Cardiac septum (tissue), 1 donor: ENCODE results near the gene ACTA1. TPM values are rescaled to one million over a fixed set of nuclear protein-coding genes. Genes with fewer than 3 reads are reported as not detected.
"Not testable (repeated sequence)": the region's sequence is repeated elsewhere in the genome, so short reads cannot be mapped to it uniquely, and the experiment has no call there.

ENCODE experiments used
- DNase-seq: peaks from one replicate; pipeline ENCODE4 v3.0.0-alpha.2; 2020; ENCODE audit warnings: low spot score
- intact Hi-C: fragments of 100-400 bp; cut with DNase I; formaldehyde crosslinking; loops from one replicate; pipeline ENCODE4 v1.14.0; 2022
- total RNA-seq: library from RNA; stranded (reverse); fragmentation: NEBNext Ultra II Directional; extraction: Animal tissue kit (Norgen Biotek cat#: 25700); gene quantifications from one replicate; pipeline ENCODE4 v1.2.1, GENCODE V29; 2021
- donor health status: DM: no; HTN: no; CAD: no.

ACTA1 gene
- total RNA-seq, 1 donor from 2014 or later, result 14,709 TPM

DNA sequence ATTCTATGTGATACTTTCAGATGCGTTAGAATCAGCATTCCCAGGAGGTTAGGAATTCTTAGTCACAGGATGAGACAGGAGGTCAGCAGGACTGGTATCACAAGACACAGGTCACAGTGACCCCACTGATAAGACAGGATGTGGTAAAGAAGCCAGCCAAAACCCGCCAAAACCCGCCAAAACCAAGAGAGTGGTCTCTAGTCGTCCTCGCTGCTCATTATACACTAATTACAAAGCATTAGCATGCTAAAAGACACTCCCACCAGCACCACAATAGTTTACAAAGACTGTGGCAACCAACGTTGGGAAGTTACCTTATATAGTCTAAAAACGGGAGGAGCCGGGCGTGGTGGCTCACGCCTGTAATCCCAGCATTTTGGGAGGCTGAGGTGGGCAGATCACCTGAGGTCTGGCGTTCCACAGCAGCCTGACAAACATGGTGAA, 13.9 kb upstream of the ACTA1 start:
- intact Hi-C loops, result no loop called here
- DNase-seq, result no peak

- DNase-seq, result no peak
- intact Hi-C loops, result no loop called here
Observed at GRCh38 chr1:229445828-229446227, 11.9 kb upstream of the ACTA1 start.

GRCh38 chr1:229440851-229441537, 7.1 kb upstream of the ACTA1 start:
- no peak for DNase-seq
- intact Hi-C loops, result no loop called here

- DNase-seq, result no peak
- intact Hi-C loops, result no loop called here
Observed at GRCh38 chr1:229438021-229438420, 4.1 kb upstream of the ACTA1 start.

DNA sequence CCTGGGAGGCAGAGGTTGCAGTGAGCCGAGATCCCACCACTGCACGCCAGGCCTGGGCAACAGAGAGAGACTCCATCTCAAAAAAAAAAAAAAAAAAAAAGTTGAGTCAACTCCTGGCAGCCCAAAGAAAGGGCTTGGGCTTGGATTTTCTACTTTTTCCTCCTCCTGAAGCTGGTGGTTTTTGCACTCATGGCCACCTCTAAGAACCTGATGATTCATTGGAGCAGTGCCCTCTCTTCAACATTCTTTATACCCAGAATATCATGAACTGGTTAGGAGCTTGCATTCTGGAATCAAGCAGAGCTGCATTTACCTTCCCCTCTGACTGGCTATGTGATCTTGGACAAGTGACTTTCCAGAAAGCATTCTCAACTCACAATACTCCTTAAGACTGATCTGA, 3.5 kb upstream of the ACTA1 start:
- intact Hi-C loops, result no loop called here

DNA sequence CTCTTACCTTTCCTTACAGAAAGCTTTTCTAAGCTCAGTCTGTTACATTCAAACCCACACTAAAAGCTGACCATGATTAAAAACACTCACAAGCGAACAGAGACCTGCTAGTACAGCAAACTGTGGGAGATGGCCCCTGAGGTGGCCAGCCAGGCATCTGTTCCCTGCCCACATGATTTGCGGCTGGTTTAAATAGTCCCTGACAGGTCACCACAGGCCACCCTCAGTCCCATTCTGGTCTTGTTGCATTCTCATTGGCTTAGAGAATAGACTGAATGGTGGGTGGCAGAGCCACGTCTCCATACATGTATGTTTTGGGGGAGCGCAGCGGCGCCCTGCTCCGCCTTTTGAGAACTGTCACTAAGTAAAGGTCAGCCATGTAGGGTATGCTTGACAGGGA, 2.3 kb upstream of the ACTA1 start:
- intact Hi-C loops, result no loop called here
- DNase-seq, result no peak

More for the DNA sequence above, 3.5 kb upstream of the ACTA1 start:
- no peak for DNase-seq

DNA sequence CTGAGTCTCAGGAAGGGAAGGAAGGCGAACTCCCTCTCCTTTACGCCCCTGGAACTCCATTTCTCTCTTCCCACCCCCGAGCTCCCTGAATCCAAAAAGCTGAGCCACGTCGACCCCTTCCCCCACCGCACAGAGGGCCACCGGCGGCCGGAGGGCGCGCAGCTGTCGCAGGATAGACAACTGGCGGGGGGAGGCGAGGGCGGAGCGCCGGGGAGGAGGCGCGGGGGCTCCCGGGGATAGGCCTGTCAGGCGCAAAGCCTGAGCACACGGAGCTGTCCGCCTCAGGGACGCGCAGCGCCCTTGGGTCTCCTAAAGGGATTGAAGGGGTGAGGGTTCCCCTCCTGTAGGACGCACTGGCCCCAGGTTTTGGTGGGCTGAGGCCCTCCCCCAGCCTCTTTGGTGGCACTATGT, 752 bp upstream of the ACTA1 start:
- DNase-seq, result peak; percentile 84
- intact Hi-C loops, result loop anchor here (1.0 kb wide), 1 partner anchor 26 kb away; no protein-coding TSS in a partner anchor

- intact Hi-C loops, result loop anchor here (1.0 kb wide), 1 partner anchor 25 kb away; no protein-coding TSS in a partner anchor
- DNase-seq, result no peak
Observed at GRCh38 chr1:229433364-229434004, 410 bp downstream of the ACTA1 start.

DNA sequence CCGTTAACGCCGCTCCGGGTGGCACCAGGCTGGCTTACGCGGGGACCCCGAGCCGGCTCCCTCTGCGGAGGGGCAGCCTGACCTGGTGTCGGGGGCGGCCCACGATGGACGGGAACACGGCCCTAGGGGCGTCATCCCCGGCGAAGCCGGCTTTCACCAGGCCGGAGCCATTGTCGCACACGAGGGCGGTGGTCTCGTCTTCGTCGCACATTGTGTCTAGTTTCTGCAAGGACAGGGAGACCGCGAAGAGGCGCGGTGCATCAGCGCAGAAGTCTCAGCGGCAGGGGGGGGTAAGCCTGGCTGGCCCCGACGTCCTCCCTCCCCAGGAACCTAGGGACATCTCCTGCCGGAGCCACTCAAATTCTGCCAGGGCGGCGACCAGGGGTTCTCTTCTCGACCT, 989 bp downstream of the ACTA1 start:
- intact Hi-C loops, result no loop called here

DNA sequence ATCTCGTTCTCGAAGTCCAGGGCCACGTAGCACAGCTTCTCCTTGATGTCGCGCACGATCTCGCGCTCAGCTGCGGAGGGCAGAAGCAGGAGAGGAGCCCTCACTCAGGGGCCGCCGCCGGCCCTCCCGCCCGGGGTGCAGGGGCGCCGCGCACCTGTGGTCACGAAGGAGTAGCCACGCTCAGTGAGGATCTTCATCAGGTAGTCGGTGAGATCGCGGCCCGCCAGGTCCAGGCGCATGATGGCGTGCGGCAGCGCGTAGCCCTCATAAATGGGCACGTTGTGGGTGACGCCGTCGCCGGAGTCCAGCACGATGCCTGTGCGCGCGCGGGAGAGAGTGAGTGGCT, 1.8 kb downstream of the ACTA1 start:
- no peak for DNase-seq
- intact Hi-C loops, result no loop called here

More for the DNA sequence above, 989 bp downstream of the ACTA1 start:
- no peak for DNase-seq

DNA sequence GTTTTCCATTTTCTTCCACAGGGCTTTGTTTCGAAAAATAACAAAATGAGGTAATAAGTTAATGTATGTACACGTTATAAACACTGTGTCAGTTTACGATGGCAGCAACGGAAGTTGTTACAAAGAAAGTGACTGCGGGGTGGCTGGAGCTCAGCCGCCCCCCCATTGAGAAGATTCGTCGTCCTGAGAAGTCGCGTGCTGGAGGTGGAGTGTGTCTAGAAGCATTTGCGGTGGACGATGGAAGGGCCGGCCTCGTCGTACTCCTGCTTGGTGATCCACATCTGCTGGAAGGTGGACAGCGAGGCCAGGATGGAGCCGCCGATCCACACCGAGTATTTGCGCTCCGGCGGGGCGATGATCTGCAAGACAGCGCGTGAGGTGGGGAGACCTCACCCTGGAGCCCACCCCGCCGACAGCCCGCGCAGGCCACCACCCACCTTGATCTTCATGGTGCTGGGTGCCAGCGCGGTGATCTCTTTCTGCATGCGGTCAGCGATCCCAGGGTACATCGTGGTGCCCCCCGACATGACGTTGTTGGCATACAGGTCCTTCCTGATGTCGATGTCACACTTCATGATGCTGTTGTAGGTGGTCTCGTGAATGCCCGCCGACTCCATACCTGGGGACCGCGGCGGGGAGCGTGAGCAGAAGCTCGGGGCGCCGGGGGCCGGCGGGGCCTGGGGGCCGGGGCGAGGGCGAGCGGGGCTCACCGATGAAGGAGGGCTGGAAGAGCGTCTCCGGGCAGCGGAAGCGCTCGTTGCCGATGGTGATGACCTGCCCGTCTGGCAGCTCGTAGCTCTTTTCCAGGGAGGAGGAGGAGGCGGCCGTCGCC, 2.4 kb downstream of the ACTA1 start:
- intact Hi-C loops, result no loop called here
- DNase-seq, result no peak

- intact Hi-C loops, result loop anchor here (1.0 kb wide), 1 partner anchor 20 kb away; no protein-coding TSS in a partner anchor
- DNase-seq, result no peak
Observed at GRCh38 chr1:229430761-229431283, 3.1 kb downstream of the ACTA1 start.

DNA sequence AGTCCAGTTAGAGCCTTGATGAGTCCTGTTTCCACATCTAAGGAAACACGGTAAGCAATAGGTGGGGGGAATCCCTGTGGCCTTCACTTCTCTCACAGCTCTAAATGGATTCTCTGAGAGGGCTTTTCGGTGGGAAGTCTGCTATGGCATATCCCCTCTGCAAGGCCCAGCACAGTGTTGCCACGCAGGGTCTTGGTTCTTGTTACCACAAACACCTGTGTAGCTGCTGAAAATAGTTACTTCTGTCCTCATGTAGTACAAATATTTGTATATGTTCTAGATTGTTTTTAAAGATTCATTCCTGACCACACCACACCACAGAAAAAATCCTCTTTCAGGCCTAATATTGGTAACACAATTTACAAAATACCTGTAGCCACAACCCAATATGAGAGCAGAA, 5.6 kb downstream of the ACTA1 start:
- intact Hi-C loops, result no loop called here
- DNase-seq, result no peak

GRCh38 chr1:229427572-229427971, 6.3 kb downstream of the ACTA1 start:
- DNase-seq, result no peak
- intact Hi-C loops, result loop anchor here (2.0 kb wide), 1 partner anchor 57 kb away; no protein-coding TSS in a partner anchor

DNA sequence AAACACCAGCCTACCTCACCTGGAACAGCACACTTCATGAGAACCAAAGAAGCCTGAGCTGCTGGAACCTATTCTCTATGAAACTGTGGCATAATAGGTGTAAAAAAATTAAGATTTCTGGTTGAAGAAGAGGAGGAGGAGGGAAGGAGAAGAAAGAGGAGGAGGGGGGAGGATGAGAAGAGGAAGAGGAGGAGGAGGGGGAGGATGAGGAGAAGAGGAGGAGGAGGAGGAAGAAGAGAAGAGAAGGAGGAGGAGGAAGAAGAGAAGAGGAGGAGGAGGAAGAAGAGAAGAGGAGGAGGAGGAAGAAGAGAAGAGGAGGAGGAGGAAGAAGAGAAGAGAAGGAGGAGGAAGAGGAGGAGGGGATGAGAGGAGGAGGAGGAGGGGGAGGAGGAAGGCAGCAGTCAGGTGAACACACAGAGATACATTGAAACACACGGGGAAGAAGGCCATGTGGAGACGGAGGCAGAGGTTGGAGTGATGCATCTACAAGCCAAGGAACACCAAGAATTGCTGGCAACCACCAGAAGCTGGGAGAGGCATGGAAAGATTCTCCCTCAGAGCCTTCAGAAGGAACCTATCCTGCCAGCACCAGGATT, 8.2 kb downstream of the ACTA1 start:
- no peak for DNase-seq
- intact Hi-C loops, result loop anchor here (2.0 kb wide), 1 partner anchor 55 kb away; no protein-coding TSS in a partner anchor

GRCh38 chr1:229420765-229421164, 13.1 kb downstream of the ACTA1 start:
- intact Hi-C loops, result no loop called here

GRCh38 chr1:229420224-229420623, 13.7 kb downstream of the ACTA1 start:
- intact Hi-C loops, result no loop called here
- DNase-seq, result no peak

More at GRCh38 chr1:229420765-229421164, 13.1 kb downstream of the ACTA1 start:
- DNase-seq, result no peak

- intact Hi-C loops, result not testable (repeated sequence)
Observed at GRCh38 chr1:229418586-229418985, 15.3 kb downstream of the ACTA1 start.

DNA sequence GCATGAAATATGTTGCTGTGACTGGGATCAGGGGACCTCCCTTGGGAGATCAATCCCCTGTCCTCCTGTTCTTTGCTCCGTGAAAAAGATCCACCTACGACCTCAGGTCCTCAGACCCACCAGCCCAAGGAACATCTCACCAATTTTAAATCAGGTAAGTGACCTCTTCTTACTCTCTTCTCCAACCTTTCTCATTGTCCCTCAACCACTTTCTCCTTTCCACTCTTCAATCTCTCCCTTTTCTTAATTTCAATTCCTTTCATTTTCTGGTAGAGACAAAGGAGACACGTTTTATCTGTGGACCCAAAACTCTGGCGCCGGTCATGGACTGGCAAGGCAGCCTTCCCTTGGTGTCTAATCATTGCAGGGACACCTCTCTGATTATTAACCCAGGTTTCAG, 21.1 kb downstream of the ACTA1 start:
- DNase-seq, intact Hi-C loops: not testable (repeated sequence)

More at GRCh38 chr1:229418586-229418985, 15.3 kb downstream of the ACTA1 start:
- not testable (repeated sequence) for DNase-seq
